Measurements from ENCODE around the gene AGRN.
"Not testable (repeated sequence)": the region's sequence is repeated elsewhere in the genome, so short reads cannot be mapped to it uniquely, and the experiment has no call there.

Gene AGRN

GRCh38 chr1:1020000-1020404, at the start of gene AGRN:
Gene AGRN (plus strand): TSS chr1:1020120. CDS start chr1:1020173, 53 bp downstream.
- peak in 26 of 56 donors; percentile 36 to 75 (median 62) for DNase-seq

GRCh38 chr1:970242-970972, 49.5 kb upstream of the AGRN start:
- DNase-seq: no peak

- no peak for DNase-seq
Measured at GRCh38 chr1:970973-971730, 48.8 kb upstream of the AGRN start.

GRCh38 chr1:971751-972506, 48.0 kb upstream of the AGRN start:
- no peak for DNase-seq

GRCh38 chr1:972726-973458, 47.0 kb upstream of the AGRN start:
- no peak for DNase-seq

- no peak for DNase-seq
Measured at GRCh38 chr1:973459-974292, 46.2 kb upstream of the AGRN start.

GRCh38 chr1:974293-974640, 45.7 kb upstream of the AGRN start:
- no peak for DNase-seq

GRCh38 chr1:974687-975328, 45.1 kb upstream of the AGRN start:
- DNase-seq: no peak

- no peak for DNase-seq
Measured at GRCh38 chr1:975365-975764, 44.6 kb upstream of the AGRN start.

GRCh38 chr1:975896-976683, 43.8 kb upstream of the AGRN start:
- peak in 8 of 56 donors; percentile 5 to 41 (median 12) for DNase-seq

- not testable (repeated sequence) for DNase-seq
Measured at GRCh38 chr1:976791-977190, 43.1 kb upstream of the AGRN start.

GRCh38 chr1:978069-978834, 41.7 kb upstream of the AGRN start:
- no peak for DNase-seq

- no peak for DNase-seq
Measured at GRCh38 chr1:978835-979743, 40.8 kb upstream of the AGRN start.

GRCh38 chr1:979744-980072, 40.2 kb upstream of the AGRN start:
- DNase-seq: no peak

GRCh38 chr1:980137-980571, 39.8 kb upstream of the AGRN start:
- DNase-seq: no peak

- no peak for DNase-seq
Measured at GRCh38 chr1:980602-981395, 39.1 kb upstream of the AGRN start.
